ENCODE results near the gene C1QTNF8.

C1QTNF8 gene

GRCh38 chr16:1057252-1057932, 38.7 kb downstream of the C1QTNF8 start (continued):
- TF ChIP-seq ZBTB49 (tag by site-specific recombination; IDR thresholded peaks at IDR 0.05; ENCODE audit: low read depth): no peak
- TF ChIP-seq ZBTB1 (tag by site-specific recombination; IDR thresholded peaks at IDR 0.05): no peak
- TF ChIP-seq YY1 (tag by site-specific recombination; IDR thresholded peaks at IDR 0.05): no peak
- TF ChIP-seq EGR2 (tag by site-specific recombination; IDR thresholded peaks at IDR 0.05; ENCODE audit: low read depth): peak; percentile 33
- no peak for TF ChIP-seq HOXA7 (CRISPR knock-in tag; IDR thresholded peaks at IDR 0.05; ENCODE audit: borderline replicate concordance)
- peak; percentile 30; the same call in 1 of the 2 replicates for TF ChIP-seq ZBTB17 (tag by site-specific recombination; IDR thresholded peaks at IDR 0.05)
- TF ChIP-seq KLF10 (tag by site-specific recombination; IDR thresholded peaks at IDR 0.05): peak; percentile 19; the same call in 1 of the 2 replicates
- TF ChIP-seq ZFHX2 (tag by site-specific recombination; conservative IDR thresholded peaks at IDR 0.05): peak; percentile 55; the same call in 1 of the 2 replicates
- no peak for TF ChIP-seq ZNF704 (tag by site-specific recombination; IDR thresholded peaks at IDR 0.05)
- TF ChIP-seq ZNF76 (tag by site-specific recombination; IDR thresholded peaks at IDR 0.05; ENCODE audit: borderline replicate concordance, low read depth): no peak
- TF ChIP-seq ZNF169 (tag by site-specific recombination; IDR thresholded peaks at IDR 0.05): no peak
- no peak for TF ChIP-seq ZNF391 (tag by site-specific recombination; IDR thresholded peaks at IDR 0.05; ENCODE audit: borderline replicate concordance, low read depth)
- TF ChIP-seq ZNF48 (tag by site-specific recombination; IDR thresholded peaks at IDR 0.05): no peak

GRCh38 chr16:1056196-1056595, 39.8 kb downstream of the C1QTNF8 start:
- H3K4me1 ChIP-seq (ENCODE audit: control insufficient read depth, insufficient read depth, low read length): peaks cover 2% of the 10 kb centered on the region; the same call in 1 of the 2 replicates
- H3K9me3 ChIP-seq (ENCODE audit: control insufficient read depth, insufficient read depth, low read depth, low read length): no peaks in the 10 kb centered on the region
- H3K27ac ChIP-seq (ENCODE audit: extremely low read depth, low read depth, low read length): no peak overlapping the region
- ChIA-PET POLR2A (no interaction called here), CTCF (interaction anchor here (0.6 to 4.3 kb wide), 25 partner anchors 9 to 347 kb away, joined by 3 to 31 read pairs (median 4); partner anchors contain the start of genes CHTF18, GNG13 and RPUSD1)
- H3K36me3 ChIP-seq (ENCODE audit: control insufficient read depth in 2 of 2, insufficient read depth in 1 of 2, low read length in 2 of 2): no peaks in the 10 kb centered on the region
- no peak overlapping the region for H3K4me3 ChIP-seq (ENCODE audit: low read depth, low read length)
- TF ChIP-seq ZNF292 (tag by site-specific recombination; IDR thresholded peaks at IDR 0.05; ENCODE audit: borderline replicate concordance, low read depth): no peak
- no peak for TF ChIP-seq ZBTB1 (tag by site-specific recombination; IDR thresholded peaks at IDR 0.05)
- TF ChIP-seq ZNF580 (tag by site-specific recombination; IDR thresholded peaks at IDR 0.05): no peak
- TF ChIP-seq, protein P1, sequence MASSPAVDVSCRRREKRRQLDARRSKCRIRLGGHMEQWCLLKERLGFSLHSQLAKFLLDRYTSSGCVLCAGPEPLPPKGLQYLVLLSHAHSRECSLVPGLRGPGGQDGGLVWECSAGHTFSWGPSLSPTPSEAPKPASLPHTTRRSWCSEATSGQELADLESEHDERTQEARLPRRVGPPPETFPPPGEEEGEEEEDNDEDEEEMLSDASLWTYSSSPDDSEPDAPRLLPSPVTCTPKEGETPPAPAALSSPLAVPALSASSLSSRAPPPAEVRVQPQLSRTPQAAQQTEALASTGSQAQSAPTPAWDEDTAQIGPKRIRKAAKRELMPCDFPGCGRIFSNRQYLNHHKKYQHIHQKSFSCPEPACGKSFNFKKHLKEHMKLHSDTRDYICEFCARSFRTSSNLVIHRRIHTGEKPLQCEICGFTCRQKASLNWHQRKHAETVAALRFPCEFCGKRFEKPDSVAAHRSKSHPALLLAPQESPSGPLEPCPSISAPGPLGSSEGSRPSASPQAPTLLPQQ (tag by site-specific recombination; IDR thresholded peaks at IDR 0.05): no peak
- TF ChIP-seq, protein P2, sequence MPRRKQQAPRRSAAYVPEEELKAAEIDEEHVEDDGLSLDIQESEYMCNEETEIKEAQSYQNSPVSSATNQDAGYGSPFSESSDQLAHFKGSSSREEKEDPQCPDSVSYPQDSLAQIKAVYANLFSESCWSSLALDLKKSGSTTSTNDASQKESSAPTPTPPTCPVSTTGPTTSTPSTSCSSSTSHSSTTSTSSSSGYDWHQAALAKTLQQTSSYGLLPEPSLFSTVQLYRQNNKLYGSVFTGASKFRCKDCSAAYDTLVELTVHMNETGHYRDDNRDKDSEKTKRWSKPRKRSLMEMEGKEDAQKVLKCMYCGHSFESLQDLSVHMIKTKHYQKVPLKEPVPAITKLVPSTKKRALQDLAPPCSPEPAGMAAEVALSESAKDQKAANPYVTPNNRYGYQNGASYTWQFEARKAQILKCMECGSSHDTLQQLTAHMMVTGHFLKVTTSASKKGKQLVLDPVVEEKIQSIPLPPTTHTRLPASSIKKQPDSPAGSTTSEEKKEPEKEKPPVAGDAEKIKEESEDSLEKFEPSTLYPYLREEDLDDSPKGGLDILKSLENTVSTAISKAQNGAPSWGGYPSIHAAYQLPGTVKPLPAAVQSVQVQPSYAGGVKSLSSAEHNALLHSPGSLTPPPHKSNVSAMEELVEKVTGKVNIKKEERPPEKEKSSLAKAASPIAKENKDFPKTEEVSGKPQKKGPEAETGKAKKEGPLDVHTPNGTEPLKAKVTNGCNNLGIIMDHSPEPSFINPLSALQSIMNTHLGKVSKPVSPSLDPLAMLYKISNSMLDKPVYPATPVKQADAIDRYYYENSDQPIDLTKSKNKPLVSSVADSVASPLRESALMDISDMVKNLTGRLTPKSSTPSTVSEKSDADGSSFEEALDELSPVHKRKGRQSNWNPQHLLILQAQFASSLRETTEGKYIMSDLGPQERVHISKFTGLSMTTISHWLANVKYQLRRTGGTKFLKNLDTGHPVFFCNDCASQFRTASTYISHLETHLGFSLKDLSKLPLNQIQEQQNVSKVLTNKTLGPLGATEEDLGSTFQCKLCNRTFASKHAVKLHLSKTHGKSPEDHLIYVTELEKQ (tag by site-specific recombination; IDR thresholded peaks at IDR 0.05; ENCODE audit: borderline replicate concordance): no peak
- no peak for TF ChIP-seq ZNF138 (tag by site-specific recombination; IDR thresholded peaks at IDR 0.05; ENCODE audit: borderline replicate concordance)
- no peak for TF ChIP-seq ZNF785 (tag by site-specific recombination; IDR thresholded peaks at IDR 0.05)
- TF ChIP-seq ZBTB21 (tag by site-specific recombination; IDR thresholded peaks at IDR 0.05): no peak
- no peak for TF ChIP-seq ZNF530 (tag by site-specific recombination; IDR thresholded peaks at IDR 0.05; ENCODE audit: low read depth)
- no peak for TF ChIP-seq ZNF76 (tag by site-specific recombination; IDR thresholded peaks at IDR 0.05; ENCODE audit: borderline replicate concordance, low read depth)
- TF ChIP-seq, protein P3, sequence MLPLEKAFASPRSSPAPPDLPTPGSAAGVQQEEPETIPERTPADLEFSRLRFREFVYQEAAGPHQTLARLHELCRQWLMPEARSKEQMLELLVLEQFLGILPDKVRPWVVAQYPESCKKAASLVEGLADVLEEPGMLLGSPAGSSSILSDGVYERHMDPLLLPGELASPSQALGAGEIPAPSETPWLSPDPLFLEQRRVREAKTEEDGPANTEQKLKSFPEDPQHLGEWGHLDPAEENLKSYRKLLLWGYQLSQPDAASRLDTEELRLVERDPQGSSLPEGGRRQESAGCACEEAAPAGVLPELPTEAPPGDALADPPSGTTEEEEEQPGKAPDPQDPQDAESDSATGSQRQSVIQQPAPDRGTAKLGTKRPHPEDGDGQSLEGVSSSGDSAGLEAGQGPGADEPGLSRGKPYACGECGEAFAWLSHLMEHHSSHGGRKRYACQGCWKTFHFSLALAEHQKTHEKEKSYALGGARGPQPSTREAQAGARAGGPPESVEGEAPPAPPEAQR (tag by site-specific recombination; IDR thresholded peaks at IDR 0.05): no peak
- TF ChIP-seq, protein P4, sequence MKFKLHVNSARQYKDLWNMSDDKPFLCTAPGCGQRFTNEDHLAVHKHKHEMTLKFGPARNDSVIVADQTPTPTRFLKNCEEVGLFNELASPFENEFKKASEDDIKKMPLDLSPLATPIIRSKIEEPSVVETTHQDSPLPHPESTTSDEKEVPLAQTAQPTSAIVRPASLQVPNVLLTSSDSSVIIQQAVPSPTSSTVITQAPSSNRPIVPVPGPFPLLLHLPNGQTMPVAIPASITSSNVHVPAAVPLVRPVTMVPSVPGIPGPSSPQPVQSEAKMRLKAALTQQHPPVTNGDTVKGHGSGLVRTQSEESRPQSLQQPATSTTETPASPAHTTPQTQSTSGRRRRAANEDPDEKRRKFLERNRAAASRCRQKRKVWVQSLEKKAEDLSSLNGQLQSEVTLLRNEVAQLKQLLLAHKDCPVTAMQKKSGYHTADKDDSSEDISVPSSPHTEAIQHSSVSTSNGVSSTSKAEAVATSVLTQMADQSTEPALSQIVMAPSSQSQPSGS (tag by site-specific recombination; IDR thresholded peaks at IDR 0.05; ENCODE audit: low read depth): no peak
- peak; percentile 51; the same call in 1 of the 2 replicates for TF ChIP-seq GLIS1 (tag by site-specific recombination; IDR thresholded peaks at IDR 0.05)
